Activated T-cell treated with anti-CD3 and anti-CD28 coated beads, Interleukin-2, amount 50 U/mL, for 4 hours (primary cell): Measurements from ENCODE around the gene ADAD1. TPM values are rescaled to one million over a fixed set of nuclear protein-coding genes. Genes with fewer than 3 reads are reported as not detected.

Experiments used
- total RNA-seq, 3 donors: library from RNA; stranded (reverse); gene quantifications; one replicate each; pipeline ENCODE4 v1.2.1, GENCODE V29; 2021

Gene ADAD1
- total RNA-seq, 3 donors from 2014 or later = not detected

Other genes with a start within 250 kb of the ADAD1 start
- 10 to 100 TPM in 2 of 3 donors, 1 to 10 TPM in 1; 8.9 to 11.3 (median 10.7) TPM for gene BLTP1, start 226.7 kb upstream of the ADAD1 start, total RNA-seq
- gene IL2, start 77.7 kb downstream of the ADAD1 start, total RNA-seq = 1,000 to 10,000 TPM; 1,317 to 3,324 (median 1,394) TPM
- gene IL21, start 242.1 kb downstream of the ADAD1 start, total RNA-seq = 100 to 1,000 TPM in 1 of 3 donors, 10 to 100 TPM in 2; 35.0 to 109 (median 42.8) TPM